Pancreas (tissue), 10 donors: Measurements from ENCODE around the gene RNU1-4. TPM values are rescaled to one million over a fixed set of nuclear protein-coding genes. Genes with fewer than 3 reads are reported as not detected.
"Not testable (repeated sequence)": the region's sequence is repeated elsewhere in the genome, so short reads cannot be mapped to it uniquely, and the experiment has no call there.

Experiments used
- ATAC-seq, 4 donors: fragments of 200-7000 bp; cut with Tn5 transposase; one replicate each; pipeline versions ENCODE4 v1.8.0 to v1.9.1; 2020; ENCODE audit warnings: mild to moderate bottlenecking in 4 of 4, moderate library complexity in 4 of 4
- DNase-seq, 6 donors: peaks; one replicate each; pipeline ENCODE4 v3.0.0-alpha.2; 2020
- FAIRE-seq: peaks from 2 replicates; lab custom pipeline; 2012; peaks lifted over from hg19 to GRCh38; lab: Jason Lieb, UNC
- H3K27ac ChIP-seq, 4 donors: fragments of 200-600 bp; sonication (generic); 1 replicate in 3 of 4; 2 replicates in 1 of 4; pipeline versions ENCODE4 v1.5.0 to v1.8.0; 2020
- H3K27me3 ChIP-seq, 4 donors: fragments of 200-600 bp; one replicate each; pipeline ENCODE4 v1.8.0; 2021
- H3K36me3 ChIP-seq, 3 donors: fragments of 200-600 bp; sonication (generic) in 1 of 3; one replicate each; pipeline versions ENCODE4 v1.5.0 to v1.8.0; 2020 to 2021
- H3K4me1 ChIP-seq, 3 donors: fragments of 200-600 bp; one replicate each; pipeline ENCODE4 v1.8.0; 2021
- H3K4me3 ChIP-seq, 4 donors: fragments of 200-600 bp; sonication (generic) in 2 of 4; one replicate each; pipeline versions ENCODE4 v1.5.0 to v1.8.0; 2020 to 2021
- H3K9me3 ChIP-seq, 4 donors: fragments of 200-600 bp; one replicate each; pipeline ENCODE4 v1.8.0; 2021
- CTCF ChIP-seq, 4 donors: fragments of 200-600 bp; sonication (generic) in 3 of 4; IDR thresholded peaks; one replicate each; pipeline versions ENCODE4 v1.5.0 to v1.8.0; 2021; ENCODE audit warnings: antibody characterized with exemption in 4 of 4
- WGBS, 2 donors: extraction: QIAGEN DNeasy Blood & Tissue Kit; methylation state at CpG; one replicate each; pipeline ENCODE4 v1.1.7; 2013; 5-methylcytosine and 5-hydroxymethylcytosine counted together
- intact Hi-C, 3 donors: fragments of 100-400 bp; cut with DNase I; formaldehyde crosslinking; loops; one replicate each; pipeline versions ENCODE4 v1.11.1 to v1.14.2; 2022
- polyA plus RNA-seq, 2 donors: library from polyadenylated mRNA; stranded (reverse); fragments of 200-250 nt; gene quantifications; one replicate each; pipeline ENCODE4 v1.2.3, GENCODE V29; 2013
- total RNA-seq, 6 donors: library from RNA; stranded (reverse); fragmentation: NEBNext Ultra II Directional in 4 of 6; extraction: Animal tissue kit (Norgen Biotek cat#: 25700) in 4 of 6; gene quantifications; one replicate each; pipeline versions ENCODE4 v1.2.1 to v1.2.4, GENCODE V29; 2021 to 2023
- donor health status: healthy with polysubstance abuse.
- donor health status: DM: no; HTN: no; CAD: no; lungs with moderate emphysema.
- donor health status: DM: no; HTN: no; CAD: no.
- donor health status: control.
- donor health status: control.
- donor health status: Bipolar disorder and iron deficiency.
- donor health status: DM: yes; HTN: yes; CAD: no.
- donor health status: DM: no; HTN: no; CAD: no.
- donor health status: DM: no; HTN: no; CAD: no.
- donor health status: DM: yes; HTN: yes; CAD: no.

The RNU1-4 gene
- total and polyA plus RNA-seq, 8 donors: 687 to 5,169 (median 2,340) TPM; not detected in 2

- H3K27ac ChIP-seq, H3K36me3 ChIP-seq, H3K4me3 ChIP-seq, FAIRE-seq, H3K9me3 ChIP-seq, H3K4me1 ChIP-seq, H3K27me3 ChIP-seq, intact Hi-C loops: not testable (repeated sequence)
- WGBS, 2 donors: 60% methylated on average over 6 of the region's 37 CpGs; no CpG with 5 or more reads in 1 of the 2 donors
- ATAC-seq (peak in 3 of 4 donors; percentile 21 to 64 (median 35)), DNase-seq (peak in 3 of 6 donors; percentile 36 to 47 (median 43))
These were observed 39.1 kb upstream of the RNU1-4 start for GRCh38 chr1:16701189-16701588.

DNA sequence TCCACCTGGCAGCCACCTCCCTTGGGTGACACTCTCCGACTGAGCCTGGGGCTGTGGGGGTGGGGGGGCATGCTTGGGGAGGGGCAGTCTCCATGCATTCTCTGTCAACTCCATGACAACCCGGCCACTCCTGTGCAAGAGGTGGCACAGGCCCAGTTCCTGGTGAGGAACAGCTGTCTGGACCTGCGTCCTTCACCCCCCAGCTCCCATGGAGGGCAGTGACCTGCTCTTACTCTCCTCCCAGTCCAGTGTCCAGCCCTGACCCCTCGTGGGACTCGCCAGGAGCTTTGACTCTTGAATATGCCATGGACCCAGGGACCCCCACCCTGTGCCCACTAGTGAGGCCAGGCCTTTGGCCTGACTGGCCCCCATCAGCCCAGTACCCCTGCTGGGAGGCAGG lies 38.0 kb upstream of the RNU1-4 start:
- DNase-seq: peak in 1 of 6 donors; percentile 52
- H3K9me3 ChIP-seq: not testable (repeated sequence)
- WGBS, 2 donors: 56 to 83% methylated on average over 1 to 4 of the region's 5 CpGs

DNA sequence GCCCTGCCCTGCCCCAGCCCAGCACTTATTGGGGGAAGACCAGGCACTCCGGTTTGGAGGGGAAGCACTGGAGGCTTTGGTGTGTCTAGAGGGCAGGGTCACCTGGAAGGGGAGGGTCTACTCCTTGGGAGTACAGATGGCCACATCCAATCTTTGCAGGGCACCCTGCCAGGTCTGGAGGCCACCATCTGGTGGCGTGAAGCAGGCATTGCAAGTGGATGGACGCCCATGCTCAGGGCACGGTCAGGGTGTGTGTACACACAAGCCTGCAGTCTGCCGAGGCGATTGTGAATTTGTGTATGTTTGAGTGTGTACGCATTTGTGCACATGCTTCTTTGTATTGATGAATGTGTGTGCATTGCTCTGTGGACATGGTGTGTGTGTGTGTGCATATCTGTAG lies 37.2 kb upstream of the RNU1-4 start:
- peak; percentile 55 to 79 (median 68) for ATAC-seq
- H3K4me1 ChIP-seq, H3K4me3 ChIP-seq, intact Hi-C loops, H3K9me3 ChIP-seq, H3K36me3 ChIP-seq, DNase-seq, FAIRE-seq, H3K27me3 ChIP-seq, H3K27ac ChIP-seq: not testable (repeated sequence)
- peak in 1 of 4 donors; percentile 11 for TF ChIP-seq CTCF (IDR thresholded peaks at IDR 0.05)
- WGBS, 2 donors: 0 to 13% methylated on average over 1 of the region's 7 CpGs

More for the DNA sequence above, 38.0 kb upstream of the RNU1-4 start:
- H3K4me3 ChIP-seq, H3K27ac ChIP-seq, H3K4me1 ChIP-seq, ATAC-seq, H3K36me3 ChIP-seq, intact Hi-C loops, FAIRE-seq, H3K27me3 ChIP-seq: not testable (repeated sequence)

DNA sequence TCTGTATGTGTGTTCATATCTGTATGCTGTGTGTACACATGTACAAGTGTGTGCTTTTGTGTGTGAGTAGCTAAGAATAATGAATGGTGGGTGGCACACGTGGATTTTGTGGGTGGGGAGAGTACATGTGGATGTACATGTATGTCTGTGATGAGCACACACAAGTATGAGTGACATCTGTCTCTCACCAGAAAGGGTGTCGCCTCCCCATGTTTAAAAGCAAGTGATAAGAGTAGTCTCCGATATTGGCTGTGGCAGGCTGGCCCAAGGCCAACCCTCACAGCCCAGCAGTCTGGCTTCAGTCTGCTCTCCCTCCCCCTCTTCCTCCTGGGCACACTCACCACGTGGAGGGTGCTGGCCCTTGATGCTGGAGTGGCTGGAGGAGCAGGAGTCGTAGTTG lies 36.7 kb upstream of the RNU1-4 start:
- H3K36me3 ChIP-seq, H3K4me1 ChIP-seq, H3K4me3 ChIP-seq, FAIRE-seq, H3K27me3 ChIP-seq, H3K9me3 ChIP-seq, intact Hi-C loops, H3K27ac ChIP-seq: not testable (repeated sequence)
- ATAC-seq: peak in 3 of 4 donors; percentile 34 to 43 (median 42)
- 3 to 18% methylated on average over 3 of the region's 5 CpGs for WGBS, 2 donors
- peak in 2 of 6 donors; percentile 56 to 59 for DNase-seq

DNA sequence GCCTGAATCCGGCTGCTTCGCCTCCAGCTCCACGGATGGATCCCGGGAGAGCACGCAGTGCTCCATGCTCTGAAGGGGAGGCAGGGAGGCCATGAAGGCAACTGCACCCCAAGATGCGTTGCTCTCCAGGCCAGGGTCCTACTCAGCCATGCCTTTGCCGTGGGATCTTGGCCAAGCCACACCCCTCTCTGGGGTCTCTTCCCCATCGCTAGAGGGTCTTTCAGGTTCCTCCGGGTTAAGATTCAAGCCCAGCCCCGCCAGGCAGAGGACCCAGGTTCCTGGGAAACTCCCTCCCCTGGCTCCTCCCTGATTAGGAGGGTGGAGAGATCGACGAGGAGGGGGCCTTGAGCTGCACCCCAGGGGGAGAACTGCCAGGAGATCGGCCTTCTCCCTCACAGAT lies 36.2 kb upstream of the RNU1-4 start:
- FAIRE-seq, H3K9me3 ChIP-seq, ATAC-seq, H3K27ac ChIP-seq, H3K4me1 ChIP-seq, H3K36me3 ChIP-seq, intact Hi-C loops, H3K27me3 ChIP-seq, H3K4me3 ChIP-seq: not testable (repeated sequence)
- peak in 3 of 6 donors; percentile 34 to 70 (median 58) for DNase-seq
- 70 to 71% methylated on average over 5 to 7 of the region's 13 CpGs for WGBS, 2 donors

DNA sequence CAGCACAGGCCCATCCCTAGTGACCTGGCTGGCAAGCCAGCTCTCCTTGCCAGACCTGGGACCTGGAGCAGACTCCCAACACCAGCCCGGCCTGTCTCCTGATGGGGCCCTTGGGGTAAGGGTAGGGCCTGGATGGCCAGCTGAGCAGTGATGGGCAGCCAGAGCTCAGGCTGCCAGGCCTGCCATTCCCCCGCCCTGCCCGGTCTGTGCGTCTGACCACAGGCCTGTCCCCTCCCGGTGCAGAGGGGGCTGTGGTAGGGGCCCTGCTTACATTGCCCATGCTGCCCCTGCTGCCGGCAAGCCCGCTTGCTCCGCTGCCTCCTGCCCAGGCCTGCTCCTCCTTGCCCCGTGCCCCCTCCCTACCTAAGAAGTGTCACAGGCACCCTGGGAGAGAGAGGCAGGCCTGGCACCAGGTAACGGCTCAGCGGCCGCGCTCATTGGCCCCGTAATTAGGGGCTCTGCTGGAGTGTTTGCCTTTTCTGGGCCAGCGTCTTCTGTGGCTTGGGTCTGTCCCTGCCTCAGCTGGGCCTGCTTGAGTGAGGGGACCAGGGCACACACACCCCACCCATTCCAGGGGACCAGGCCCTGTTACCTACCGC lies 35.7 kb upstream of the RNU1-4 start:
- DNase-seq: peak in 2 of 6 donors; percentile 32 to 70
- H3K36me3 ChIP-seq, FAIRE-seq, H3K27me3 ChIP-seq, H3K4me1 ChIP-seq, H3K27ac ChIP-seq, intact Hi-C loops, ATAC-seq, H3K9me3 ChIP-seq, H3K4me3 ChIP-seq: not testable (repeated sequence)
- 89 to 91% methylated on average over 9 to 15 of the region's 16 CpGs for WGBS, 2 donors

DNA sequence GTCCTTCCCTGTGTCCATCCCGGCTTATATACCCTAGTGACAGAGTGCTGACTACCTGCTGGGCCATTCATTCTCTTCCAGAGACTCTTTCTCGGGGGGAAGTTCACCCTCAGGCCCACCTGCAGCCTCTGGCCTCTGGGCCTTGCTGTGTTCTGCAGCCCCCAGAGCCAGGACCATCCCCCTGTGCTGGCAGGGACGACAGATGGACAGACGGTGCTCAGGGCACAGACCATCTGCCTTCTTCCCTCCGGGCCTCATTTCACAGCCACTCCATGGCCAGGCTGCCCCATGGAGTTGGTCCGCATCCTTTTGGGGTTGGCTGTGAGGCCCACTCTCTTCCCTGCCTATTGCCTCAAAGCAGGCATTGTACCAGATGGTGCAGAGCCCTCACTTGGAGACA lies 34.0 kb upstream of the RNU1-4 start:
- H3K27ac ChIP-seq, intact Hi-C loops, H3K27me3 ChIP-seq, H3K36me3 ChIP-seq, FAIRE-seq, H3K9me3 ChIP-seq, H3K4me1 ChIP-seq, ATAC-seq, H3K4me3 ChIP-seq: not testable (repeated sequence)
- WGBS, 2 donors: 88 to 94% methylated on average over 6 of the region's 6 CpGs
- DNase-seq: peak in 1 of 6 donors; percentile 24

GRCh38 chr1:16707130-16708093 lies 32.9 kb upstream of the RNU1-4 start:
- peak overlapping the region in 2 of 4 donors; percentile 32 to 38 for H3K4me3 ChIP-seq
- H3K9me3 ChIP-seq, H3K27me3 ChIP-seq, H3K36me3 ChIP-seq, FAIRE-seq, H3K4me1 ChIP-seq, intact Hi-C loops, H3K27ac ChIP-seq: not testable (repeated sequence)
- peak; percentile 62 to 87 (median 68) for ATAC-seq
- peak in 3 of 6 donors; percentile 55 to 71 (median 64) for DNase-seq
- 18 to 20% methylated on average over 43 to 63 of the region's 99 CpGs for WGBS, 2 donors

GRCh38 chr1:16708704-16709103 lies 31.6 kb upstream of the RNU1-4 start:
- WGBS, 2 donors: no CpG with 5 or more reads among the region's 6 CpGs
- ATAC-seq, H3K4me1 ChIP-seq, H3K36me3 ChIP-seq, intact Hi-C loops, H3K4me3 ChIP-seq, H3K9me3 ChIP-seq, H3K27ac ChIP-seq, H3K27me3 ChIP-seq, DNase-seq, FAIRE-seq: not testable (repeated sequence)
